T-helper 1 cell treated with Interleukin-12 subunit alpha and Interleukin-12 subunit beta and Interleukin-4 antibody, amounts not matched to agents 30 μg/mL and 1 μg/mL, for 36 hours (primary cell): ENCODE data around the gene SLCO3A1.

Experiments used
- H3K27ac Mint-ChIP-seq: one replicate; pipeline ENCODE4 v1.8.0; 2021; ENCODE audit warnings: mild to moderate bottlenecking, mixed read lengths
- H3K27me3 Mint-ChIP-seq: one replicate; pipeline ENCODE4 v1.8.0; 2021; ENCODE audit warnings: low read depth, mixed read lengths
- H3K36me3 Mint-ChIP-seq: one replicate; pipeline ENCODE4 v1.8.0; 2021; ENCODE audit warnings: low read depth, mixed read lengths
- H3K4me1 Mint-ChIP-seq: one replicate; pipeline ENCODE4 v1.8.0; 2021; ENCODE audit warnings: low read depth, mixed read lengths
- H3K4me3 Mint-ChIP-seq: one replicate; pipeline ENCODE4 v1.8.0; 2021; ENCODE audit warnings: mild to moderate bottlenecking, moderate library complexity, mixed read lengths
- H3K9me3 Mint-ChIP-seq: one replicate; pipeline ENCODE4 v1.8.0; 2021; ENCODE audit warnings: mixed read lengths

SLCO3A1 gene

GRCh38 chr15:91895051-91895450 is 41.5 kb downstream of the SLCO3A1 start:
- peaks cover 4% of the 10 kb centered on the region for H3K36me3 Mint-ChIP-seq
- no peaks in the 10 kb centered on the region for H3K4me1 Mint-ChIP-seq
- peaks cover 7% of the 10 kb centered on the region for H3K9me3 Mint-ChIP-seq
- H3K4me3 Mint-ChIP-seq = no peak overlapping the region
- H3K27me3 Mint-ChIP-seq = no peaks in the 10 kb centered on the region
- no peak overlapping the region for H3K27ac Mint-ChIP-seq

DNA sequence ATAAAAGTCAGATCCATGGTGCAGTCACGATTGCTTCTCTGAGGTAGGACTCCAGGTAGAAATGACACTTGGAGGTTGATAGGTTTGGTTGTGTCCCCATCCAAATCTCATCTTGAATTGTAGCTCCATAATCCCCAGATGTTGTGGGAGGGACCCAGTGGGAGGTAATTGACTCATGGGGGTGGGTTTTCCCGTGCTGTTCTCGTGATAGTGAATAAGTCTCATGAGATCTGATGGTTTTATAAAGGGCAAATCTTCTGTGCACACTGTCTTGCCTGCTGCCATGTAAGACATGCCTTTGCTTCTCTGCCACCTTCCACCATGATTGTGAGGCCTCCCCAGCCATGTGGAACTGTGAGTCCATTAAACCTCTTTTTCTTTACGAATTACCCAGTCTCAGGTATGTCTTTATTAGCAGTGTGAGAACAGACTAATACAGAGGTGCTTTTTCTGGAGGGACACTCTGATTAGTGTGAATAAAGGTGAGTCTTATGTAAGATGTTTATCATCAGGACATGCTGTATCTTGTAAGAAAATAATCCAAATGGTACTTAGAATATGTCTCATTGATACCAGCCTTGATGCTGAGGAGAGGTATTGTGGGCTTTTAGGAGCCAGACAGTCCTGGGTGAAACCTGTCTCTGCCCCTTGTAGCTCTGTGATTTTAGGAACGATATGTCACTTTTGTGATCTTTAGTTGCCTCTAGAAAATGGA is 43.0 kb downstream of the SLCO3A1 start:
- peaks cover 7% of the 10 kb centered on the region for H3K36me3 Mint-ChIP-seq
- H3K27ac Mint-ChIP-seq = no peak overlapping the region

GRCh38 chr15:91897585-91898372 is 44.3 kb downstream of the SLCO3A1 start:
- no peaks in the 10 kb centered on the region for H3K4me1 Mint-ChIP-seq
- peaks cover 5% of the 10 kb centered on the region for H3K27me3 Mint-ChIP-seq
- H3K36me3 Mint-ChIP-seq = peaks cover 7% of the 10 kb centered on the region
- no peak overlapping the region for H3K4me3 Mint-ChIP-seq
- H3K9me3 Mint-ChIP-seq = peaks cover 25% of the 10 kb centered on the region
- no peak overlapping the region for H3K27ac Mint-ChIP-seq

More for the DNA sequence above, 43.0 kb downstream of the SLCO3A1 start:
- Mint-ChIP-seq H3K4me3 (no peak overlapping the region), H3K27me3 (peaks cover 1% of the 10 kb centered on the region), H3K4me1 (no peaks in the 10 kb centered on the region), H3K9me3 (peaks cover 14% of the 10 kb centered on the region)

- Mint-ChIP-seq H3K27me3 (peaks cover 5% of the 10 kb centered on the region), H3K9me3 (peaks cover 22% of the 10 kb centered on the region), H3K36me3 (peaks cover 9% of the 10 kb centered on the region), H3K27ac (no peak overlapping the region), H3K4me3 (no peak overlapping the region), H3K4me1 (no peaks in the 10 kb centered on the region)
Measured at GRCh38 chr15:91898843-91899242, 45.3 kb downstream of the SLCO3A1 start.

DNA sequence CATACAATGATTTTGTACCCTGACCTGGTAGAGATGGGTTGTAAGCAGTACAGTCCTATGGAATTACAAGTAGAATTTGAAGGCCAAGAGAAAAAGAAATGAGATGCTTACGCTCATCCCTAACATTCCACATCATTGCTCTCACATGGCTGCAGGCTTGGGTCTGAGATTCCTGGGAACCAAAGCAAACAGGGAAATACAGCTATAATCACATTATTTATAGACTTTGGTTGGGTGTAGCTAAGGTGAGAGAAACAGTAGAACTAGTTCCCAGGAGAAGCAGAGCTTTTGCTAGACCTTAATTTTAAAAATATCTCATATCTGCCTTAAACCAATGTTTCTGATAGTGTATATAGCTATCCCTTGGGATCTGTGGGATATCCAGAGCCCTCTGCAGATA is 51.4 kb downstream of the SLCO3A1 start:
- Mint-ChIP-seq H3K9me3 (peaks cover 21% of the 10 kb centered on the region), H3K4me3 (no peak overlapping the region), H3K4me1 (no peaks in the 10 kb centered on the region), H3K36me3 (peaks cover 9% of the 10 kb centered on the region), H3K27ac (no peak overlapping the region), H3K27me3 (peaks cover 5% of the 10 kb centered on the region)

DNA sequence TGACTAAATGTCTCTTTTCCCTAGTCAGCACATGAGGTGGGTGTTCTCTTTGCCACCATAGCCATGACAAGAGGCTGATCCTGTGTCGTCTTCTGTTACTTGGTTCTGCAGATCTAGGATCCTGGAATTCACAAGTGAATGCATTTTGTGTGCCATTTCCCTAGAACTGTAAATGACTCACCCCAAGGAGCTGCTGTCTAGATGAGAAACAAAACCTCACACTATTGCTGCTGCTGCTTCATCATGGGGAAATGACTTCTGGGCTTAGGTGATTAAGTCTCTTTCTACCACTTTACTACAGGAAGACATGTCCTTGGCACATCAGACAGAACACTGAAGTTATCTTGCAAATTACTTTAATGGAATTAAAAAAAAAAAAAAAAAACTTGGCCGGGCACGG is 54.9 kb downstream of the SLCO3A1 start:
- peaks cover 7% of the 10 kb centered on the region for H3K4me1 Mint-ChIP-seq
- H3K27me3 Mint-ChIP-seq = no peaks in the 10 kb centered on the region
- H3K4me3 Mint-ChIP-seq = no peak overlapping the region
- no peak overlapping the region for H3K27ac Mint-ChIP-seq
- H3K9me3 Mint-ChIP-seq = no peaks in the 10 kb centered on the region
- H3K36me3 Mint-ChIP-seq = peaks cover 3% of the 10 kb centered on the region

DNA sequence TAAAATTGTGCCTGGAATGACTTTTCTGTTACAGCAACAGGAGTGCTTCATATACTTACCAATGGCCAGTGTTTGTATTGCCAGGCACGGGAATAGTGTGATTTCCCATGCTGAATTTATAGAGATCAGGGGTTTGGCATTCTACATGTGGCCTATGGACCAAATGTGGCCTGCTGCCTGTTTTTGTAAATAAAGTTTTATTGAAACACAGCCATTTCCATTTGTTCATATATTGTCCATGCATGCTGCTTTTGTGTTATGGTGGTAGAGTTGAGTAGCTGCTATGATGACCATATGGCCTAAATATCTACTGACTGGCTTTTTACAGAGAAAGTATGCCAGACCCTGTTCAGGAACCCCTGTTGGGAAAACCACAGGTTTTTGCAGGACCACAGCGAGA is 55.6 kb downstream of the SLCO3A1 start:
- H3K4me3 Mint-ChIP-seq = no peak overlapping the region
- no peaks in the 10 kb centered on the region for H3K36me3 Mint-ChIP-seq
- H3K27ac Mint-ChIP-seq = no peak overlapping the region
- no peaks in the 10 kb centered on the region for H3K27me3 Mint-ChIP-seq
- no peaks in the 10 kb centered on the region for H3K9me3 Mint-ChIP-seq
- peaks cover 7% of the 10 kb centered on the region for H3K4me1 Mint-ChIP-seq

DNA sequence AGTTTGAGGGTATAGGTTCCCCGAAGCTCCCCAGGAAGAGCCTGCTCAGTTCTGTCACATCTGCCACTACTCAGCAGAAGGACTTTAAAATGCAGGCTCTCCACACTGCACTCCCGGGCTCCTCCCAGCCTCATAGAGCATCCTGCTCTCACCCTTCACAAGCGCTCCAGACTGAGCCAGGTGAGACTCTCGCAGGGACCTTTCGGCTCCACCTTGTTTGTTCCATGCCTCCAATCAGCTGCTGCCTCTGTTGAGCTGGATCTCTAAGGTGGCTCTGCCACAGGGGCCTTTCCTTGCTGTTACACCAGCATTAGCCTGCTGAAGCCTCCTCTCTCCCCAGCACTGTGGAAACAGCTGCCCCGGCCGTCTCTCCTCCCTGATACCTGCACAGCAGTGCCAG is 56.1 kb downstream of the SLCO3A1 start:
- Mint-ChIP-seq H3K9me3 (no peaks in the 10 kb centered on the region), H3K4me1 (peaks cover 7% of the 10 kb centered on the region), H3K27ac (no peak overlapping the region), H3K36me3 (no peaks in the 10 kb centered on the region), H3K27me3 (no peaks in the 10 kb centered on the region), H3K4me3 (no peak overlapping the region)

DNA sequence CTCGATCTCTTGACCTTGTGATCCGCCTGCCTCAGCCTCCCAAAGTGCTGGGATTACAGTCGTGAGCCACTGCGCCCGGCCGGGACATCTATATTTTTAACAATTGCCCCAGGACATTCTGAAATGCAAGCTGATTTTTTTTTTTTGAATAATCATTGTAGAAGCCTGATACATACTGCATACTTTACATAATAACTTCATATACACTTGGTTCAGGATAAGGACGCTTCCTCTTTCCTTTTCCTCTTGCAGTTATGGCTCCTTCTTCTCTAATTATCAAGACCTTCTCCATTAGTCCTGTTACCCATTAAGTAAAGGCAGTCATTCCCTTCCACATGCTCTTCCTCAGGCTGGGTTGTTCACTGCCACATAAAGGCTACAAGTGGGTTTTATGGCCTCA is 58.3 kb downstream of the SLCO3A1 start:
- H3K9me3 Mint-ChIP-seq = no peaks in the 10 kb centered on the region
- no peak overlapping the region for H3K4me3 Mint-ChIP-seq
- peaks cover 5% of the 10 kb centered on the region for H3K36me3 Mint-ChIP-seq
- peaks cover 7% of the 10 kb centered on the region for H3K4me1 Mint-ChIP-seq
- H3K27me3 Mint-ChIP-seq = no peaks in the 10 kb centered on the region
- no peak overlapping the region for H3K27ac Mint-ChIP-seq

- H3K4me3 Mint-ChIP-seq = no peak overlapping the region
- peaks cover 6% of the 10 kb centered on the region for H3K36me3 Mint-ChIP-seq
- H3K4me1 Mint-ChIP-seq = peaks cover 9% of the 10 kb centered on the region
- no peak overlapping the region for H3K27ac Mint-ChIP-seq
- no peaks in the 10 kb centered on the region for H3K9me3 Mint-ChIP-seq
- H3K27me3 Mint-ChIP-seq = no peaks in the 10 kb centered on the region
Measured at GRCh38 chr15:91912336-91912735, 58.8 kb downstream of the SLCO3A1 start.

DNA sequence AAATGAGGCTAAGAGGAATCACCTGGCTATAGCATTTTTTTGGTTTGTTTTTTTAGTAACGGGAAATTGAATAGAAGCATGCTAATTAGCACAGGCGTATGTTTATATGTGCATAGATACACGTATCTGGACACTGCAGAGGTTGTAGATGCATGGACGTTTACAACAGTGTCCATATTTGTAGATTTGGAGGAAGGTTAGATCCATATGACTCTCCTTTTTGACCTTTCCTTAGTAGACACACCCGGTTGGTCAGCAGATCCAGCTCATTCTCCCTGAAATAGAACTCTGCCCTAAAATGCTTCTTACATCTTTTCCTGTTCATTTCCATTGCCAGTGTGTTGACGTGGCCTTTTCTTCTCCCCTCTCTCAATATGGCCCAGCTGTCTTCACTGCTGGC is 60.1 kb downstream of the SLCO3A1 start:
- H3K36me3 Mint-ChIP-seq = peaks cover 6% of the 10 kb centered on the region
- H3K27me3 Mint-ChIP-seq = no peaks in the 10 kb centered on the region
- no peak overlapping the region for H3K27ac Mint-ChIP-seq
- H3K4me1 Mint-ChIP-seq = peaks cover 10% of the 10 kb centered on the region
- no peaks in the 10 kb centered on the region for H3K9me3 Mint-ChIP-seq
- H3K4me3 Mint-ChIP-seq = no peak overlapping the region

DNA sequence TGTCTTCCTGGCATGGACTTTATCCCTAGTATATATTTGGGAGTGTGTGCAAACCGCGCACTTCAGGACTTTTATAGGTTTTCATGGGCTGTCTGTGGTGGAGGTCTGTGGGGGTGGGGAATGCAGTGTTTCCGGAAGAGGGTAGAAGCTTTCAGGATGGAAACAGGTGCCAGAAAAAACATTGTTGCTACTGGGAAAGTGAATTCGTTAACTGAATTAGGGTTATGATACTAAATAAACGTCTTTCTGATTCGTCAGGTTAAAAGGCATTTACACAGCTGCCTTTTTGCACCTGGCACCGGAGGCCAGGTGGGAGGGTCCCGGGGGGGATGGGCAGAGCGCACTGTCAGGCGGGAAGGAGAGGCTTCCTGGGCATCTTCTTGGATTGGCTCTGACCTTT is 62.1 kb downstream of the SLCO3A1 start:
- Mint-ChIP-seq H3K27me3 (no peaks in the 10 kb centered on the region), H3K4me1 (peaks cover 10% of the 10 kb centered on the region), H3K27ac (no peak overlapping the region), H3K9me3 (no peaks in the 10 kb centered on the region), H3K36me3 (peaks cover 6% of the 10 kb centered on the region), H3K4me3 (no peak overlapping the region)

- Mint-ChIP-seq H3K27me3 (no peaks in the 10 kb centered on the region), H3K4me1 (peaks cover 11% of the 10 kb centered on the region), H3K9me3 (no peaks in the 10 kb centered on the region), H3K36me3 (peaks cover 6% of the 10 kb centered on the region), H3K27ac (no peak overlapping the region), H3K4me3 (no peak overlapping the region)
Measured at GRCh38 chr15:91916051-91916450, 62.5 kb downstream of the SLCO3A1 start.

DNA sequence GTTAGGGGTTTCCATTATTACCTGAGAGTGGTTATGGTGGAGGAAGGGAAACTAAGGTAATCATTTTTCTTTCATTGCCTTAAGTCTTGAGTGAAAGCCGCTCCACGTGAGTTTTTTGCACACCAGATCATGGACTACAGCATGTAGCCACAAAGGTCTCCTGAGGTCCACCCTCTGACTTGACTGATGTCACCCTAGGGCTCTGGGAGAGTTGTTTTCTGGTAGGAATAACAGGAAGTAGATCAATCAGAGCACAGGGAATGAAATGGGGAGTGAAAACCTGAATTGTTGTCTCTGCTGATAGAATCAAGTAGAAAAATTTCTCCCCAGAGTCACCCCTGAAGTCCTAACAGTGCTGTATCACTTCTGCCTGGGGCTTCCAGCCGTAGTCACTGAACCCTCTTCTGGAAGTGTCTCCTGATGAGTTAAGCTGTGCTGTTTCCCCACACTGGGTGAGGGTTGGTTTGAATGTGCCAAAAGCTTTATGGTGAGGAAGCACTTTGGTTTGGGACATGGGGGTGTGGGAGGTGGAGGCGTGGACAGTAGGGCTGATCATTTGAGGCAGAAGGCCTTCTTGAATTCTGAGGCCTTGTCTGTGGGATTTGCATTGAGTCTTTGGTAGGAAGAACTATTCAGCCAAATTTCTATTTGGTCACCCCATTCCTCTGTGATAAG is 64.3 kb downstream of the SLCO3A1 start:
- Mint-ChIP-seq H3K4me3 (no peak overlapping the region), H3K27me3 (no peaks in the 10 kb centered on the region), H3K27ac (no peak overlapping the region), H3K36me3 (peaks cover 6% of the 10 kb centered on the region), H3K9me3 (no peaks in the 10 kb centered on the region), H3K4me1 (peaks cover 17% of the 10 kb centered on the region)
